Stimulated activated CD8-positive, alpha-beta memory T cell treated with anti-CD3 and anti-CD28 coated beads, Interleukin-4, amount 100 ng/mL, for 24 hours (primary cell): ENCODE measurements around the gene CRISPLD2.
"Not testable (repeated sequence)": the region's sequence is repeated elsewhere in the genome, so short reads cannot be mapped to it uniquely, and the experiment has no call there.

ENCODE experiments used
- DNase-seq: peaks from one replicate; pipeline ENCODE4 v3.0.0-alpha.2; 2020; ENCODE audit warnings: low read depth

Gene CRISPLD2

DNA sequence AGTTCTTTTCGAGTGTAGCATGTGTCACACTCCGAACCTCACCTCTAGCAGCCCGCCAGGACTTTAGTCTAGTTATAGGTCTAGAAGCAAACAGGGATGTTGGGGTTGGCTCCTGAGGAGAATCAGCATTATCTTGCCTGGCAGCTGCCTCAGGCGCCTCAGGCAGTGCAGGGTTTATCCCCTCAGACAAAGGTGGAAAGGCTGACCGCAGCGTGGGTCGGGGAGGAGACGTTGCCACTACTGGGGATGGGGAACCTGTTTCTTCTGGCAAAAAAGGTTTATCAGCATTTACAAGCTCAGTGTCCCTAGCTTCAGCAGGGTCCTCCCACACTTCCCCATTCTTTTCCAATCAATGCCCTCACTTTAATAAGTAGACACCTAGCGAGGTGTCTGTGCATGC is 40.6 kb downstream of the CRISPLD2 start:
- DNase-seq: no peak

DNA sequence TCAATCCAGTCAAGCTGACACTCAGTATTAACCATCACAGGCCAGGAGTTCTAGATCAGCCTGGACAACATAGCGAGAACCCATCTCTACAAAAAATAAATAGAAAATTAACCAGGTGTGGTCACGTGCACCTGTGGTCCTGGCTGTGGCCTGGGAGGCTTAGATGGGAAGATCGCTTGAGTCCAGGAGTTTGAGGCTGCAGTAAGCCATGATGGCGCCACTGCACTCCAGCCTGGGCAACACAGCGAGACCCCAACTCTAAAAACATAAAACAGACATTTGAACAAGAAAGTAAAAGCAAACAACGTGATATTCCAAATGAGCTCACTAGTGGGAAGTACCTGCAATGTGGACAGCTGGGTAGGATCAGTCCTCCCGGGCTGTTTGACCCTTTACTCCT is 41.9 kb downstream of the CRISPLD2 start:
- no peak for DNase-seq

DNA sequence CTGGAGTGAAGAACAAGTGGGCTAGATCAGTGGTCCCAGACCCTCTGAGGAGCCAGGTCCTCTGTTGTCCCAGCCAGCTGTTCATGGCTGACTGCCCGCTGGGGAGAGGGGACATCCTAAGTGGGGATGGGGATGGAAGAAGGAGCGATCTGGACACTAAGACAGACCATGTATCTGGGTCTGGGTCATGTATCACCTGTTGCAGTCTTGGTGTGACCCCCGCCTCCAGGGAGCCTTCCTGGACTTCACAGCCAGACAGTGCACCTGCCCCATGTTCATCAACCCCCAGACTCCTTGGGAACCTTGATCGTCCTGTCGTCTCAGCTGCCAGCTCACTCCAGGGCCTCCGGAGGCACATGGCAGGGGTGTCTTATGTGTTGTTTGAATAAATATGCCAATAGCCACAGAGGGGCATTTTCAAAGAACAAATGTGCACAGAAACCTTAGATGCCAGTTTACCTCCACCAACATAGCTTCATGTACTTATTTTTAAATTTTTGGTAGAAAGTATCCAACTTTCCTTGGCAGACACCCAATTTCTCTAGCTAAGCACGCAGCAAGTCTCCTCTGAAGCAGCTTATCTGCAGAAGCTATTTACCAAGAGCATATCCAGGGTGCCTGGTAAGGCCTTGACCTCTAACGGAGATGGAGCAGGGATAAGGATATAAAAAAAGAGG is 43.2 kb downstream of the CRISPLD2 start:
- no peak for DNase-seq

DNA sequence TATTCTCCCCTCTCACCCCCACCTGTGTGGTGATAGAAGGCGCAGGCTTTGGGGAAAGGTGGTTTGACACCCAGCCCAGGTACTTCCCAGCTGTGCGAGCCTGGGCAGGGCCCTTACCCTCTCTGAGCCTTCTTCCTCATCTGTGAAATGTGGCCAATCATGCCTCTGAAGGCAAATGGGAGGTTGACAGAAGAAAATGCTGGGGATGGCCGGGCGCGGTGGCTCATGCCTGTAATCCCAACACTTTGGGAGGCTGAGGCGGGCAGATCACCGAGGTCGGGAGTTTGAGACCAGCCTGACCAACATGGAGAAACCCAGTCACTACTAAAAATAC is 43.7 kb downstream of the CRISPLD2 start:
- no peak for DNase-seq

DNA sequence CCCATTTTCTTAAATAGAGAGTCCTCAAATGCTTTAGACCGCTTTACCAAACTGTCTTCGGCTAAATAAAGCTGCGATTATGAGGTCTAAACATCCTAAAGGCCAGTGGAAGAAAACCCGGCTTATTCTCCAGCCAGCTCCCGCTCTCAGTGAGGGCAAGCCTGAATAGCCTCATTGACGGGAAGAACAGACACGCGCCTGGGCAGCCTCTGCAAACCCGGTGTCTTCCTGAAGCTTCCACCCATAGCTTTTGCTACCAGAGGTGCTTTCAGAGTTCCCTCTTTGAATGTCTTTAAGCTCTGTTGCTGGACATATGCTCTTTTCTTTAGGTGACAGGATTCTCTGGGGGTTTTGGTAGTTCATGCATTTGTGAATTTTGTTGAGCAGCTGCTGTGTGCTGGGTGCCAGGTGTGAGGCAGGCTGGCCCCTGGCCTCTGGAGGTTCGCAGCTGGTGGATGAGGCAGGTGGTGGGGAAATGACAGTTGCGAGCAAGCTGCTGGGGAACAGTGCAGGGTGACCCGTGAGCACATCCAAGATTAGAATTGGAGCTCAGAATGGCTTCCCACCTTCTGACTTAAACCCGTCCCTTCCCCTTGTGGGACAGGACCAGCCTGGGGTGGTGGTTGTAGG is 44.7 kb downstream of the CRISPLD2 start:
- DNase-seq: no peak

DNA sequence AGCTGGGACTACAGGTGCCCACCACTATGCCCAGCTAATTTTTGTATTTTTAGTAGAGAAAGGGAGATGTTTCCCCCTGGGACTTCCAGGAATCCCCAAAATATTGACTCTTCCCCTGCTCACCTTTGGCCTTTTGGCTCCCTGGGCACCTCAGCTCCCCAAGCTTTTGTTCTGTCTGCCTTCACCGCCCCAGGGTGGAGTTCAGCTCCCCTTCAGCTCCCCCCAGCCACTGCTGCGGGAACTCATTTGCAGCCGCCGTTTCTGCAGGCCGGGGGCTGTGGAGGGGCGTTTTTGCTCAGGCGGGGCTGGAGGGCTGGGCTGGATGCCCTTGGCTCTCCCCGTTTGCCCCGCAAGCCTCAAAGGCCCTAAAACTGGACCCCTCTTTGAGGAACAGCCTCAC is 47.9 kb downstream of the CRISPLD2 start:
- no peak for DNase-seq

DNA sequence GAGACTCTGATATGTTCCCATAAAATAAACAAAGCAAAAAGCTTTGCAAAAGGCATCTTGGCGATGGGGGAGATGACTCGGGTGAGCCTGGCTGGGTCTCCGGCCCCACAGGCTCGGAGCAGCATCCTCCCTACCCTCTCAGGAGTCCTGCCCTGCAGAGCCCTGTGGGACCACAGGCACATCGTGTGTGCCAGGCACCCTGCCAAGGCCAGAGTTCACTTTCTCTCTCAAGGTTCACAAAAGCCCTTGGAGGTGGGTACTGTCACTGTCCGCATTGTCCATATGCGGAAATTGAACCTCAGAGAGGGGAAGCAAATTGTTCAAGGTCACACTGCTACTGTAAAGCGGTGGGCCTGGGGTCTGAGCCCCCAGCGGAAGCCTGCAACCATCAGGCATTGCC is 48.5 kb downstream of the CRISPLD2 start:
- DNase-seq: no peak

DNA sequence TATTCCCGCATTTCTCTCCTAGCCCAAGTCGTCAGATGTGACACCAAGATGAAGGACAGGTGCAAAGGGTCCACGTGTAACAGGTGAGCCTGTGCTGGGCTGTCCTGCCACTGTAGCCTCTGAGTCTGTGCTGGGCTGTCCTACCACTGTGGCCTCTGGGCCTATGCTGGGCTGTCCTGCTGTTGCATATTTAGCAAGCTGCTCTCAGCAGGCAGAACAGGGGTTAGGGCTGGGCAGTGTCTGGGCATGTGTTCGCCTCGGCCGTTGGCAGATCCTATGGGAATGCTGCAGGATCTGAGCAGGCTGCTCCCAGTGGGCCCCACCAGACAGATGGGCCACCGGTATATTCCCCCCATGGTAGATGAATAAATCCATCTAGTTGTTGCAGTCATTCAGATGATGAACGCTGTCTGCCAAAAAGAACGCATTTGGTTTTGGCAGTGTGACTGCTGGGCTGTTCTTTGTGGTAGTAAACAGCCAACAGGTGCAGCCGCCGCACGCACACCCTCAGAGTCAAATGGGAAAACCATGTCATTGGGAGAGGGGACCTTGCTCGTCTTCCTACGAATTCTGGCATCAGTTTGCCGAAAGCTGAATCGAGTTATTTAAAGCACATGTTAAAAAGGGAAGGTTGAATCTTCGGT is 49.2 kb downstream of the CRISPLD2 start:
- no peak for DNase-seq

DNA sequence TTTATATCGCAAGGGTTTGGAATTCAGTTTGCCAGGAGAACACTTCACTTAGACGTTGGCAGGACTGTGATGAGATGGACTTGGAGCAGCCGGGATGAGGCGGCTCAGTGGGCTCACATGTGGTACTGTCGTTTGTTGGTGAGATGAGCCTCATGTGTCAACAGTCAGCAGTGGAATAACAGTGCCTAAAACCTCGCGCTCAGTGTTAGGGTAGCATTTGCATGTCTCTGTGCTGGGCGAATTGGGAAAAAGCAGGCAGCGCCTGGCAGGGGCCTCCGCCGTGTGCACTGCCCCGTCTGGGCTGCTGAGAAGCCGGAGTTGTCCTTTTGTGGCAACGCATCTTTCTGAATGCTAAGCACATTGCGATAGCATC is 49.7 kb downstream of the CRISPLD2 start:
- no peak for DNase-seq

DNA sequence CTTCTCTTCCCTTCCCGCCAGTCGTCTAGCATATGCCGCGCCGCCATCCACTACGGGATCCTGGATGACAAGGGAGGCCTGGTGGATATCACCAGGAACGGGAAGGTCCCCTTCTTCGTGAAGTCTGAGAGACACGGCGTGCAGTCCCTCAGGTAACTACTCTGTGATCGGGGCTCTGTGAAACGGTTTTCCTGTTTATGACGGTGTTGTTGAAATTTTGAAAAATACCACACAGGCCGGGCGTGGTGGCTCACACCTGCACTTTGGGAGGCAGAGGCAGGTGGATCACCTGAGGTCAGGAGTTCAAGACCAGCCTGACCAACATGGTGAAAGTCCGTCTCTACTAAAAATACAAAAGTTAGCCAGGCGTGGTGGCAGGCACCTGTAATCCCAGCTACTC is 53.2 kb downstream of the CRISPLD2 start:
- DNase-seq: not testable (repeated sequence)

DNA sequence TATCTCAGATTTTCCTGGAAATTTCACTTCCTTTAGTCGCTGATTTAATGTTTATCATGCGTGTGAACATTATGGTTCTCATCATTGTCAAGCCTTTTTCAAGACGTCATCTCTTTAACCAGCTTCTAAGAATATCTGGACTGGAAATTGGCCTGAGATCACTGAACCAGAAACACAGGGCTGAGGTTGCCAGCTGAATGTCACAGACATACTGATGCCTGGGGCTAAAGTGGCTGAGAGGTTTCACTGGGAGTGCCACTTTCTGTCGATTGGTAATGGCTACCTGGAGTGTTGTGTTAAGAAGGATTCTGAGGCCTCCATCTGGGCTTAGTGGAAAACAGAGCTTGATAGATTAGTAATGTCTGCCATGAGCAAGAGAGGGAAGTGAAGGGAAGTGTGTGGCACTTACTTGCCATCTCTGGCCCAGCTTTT is 54.2 kb downstream of the CRISPLD2 start:
- DNase-seq: no peak

DNA sequence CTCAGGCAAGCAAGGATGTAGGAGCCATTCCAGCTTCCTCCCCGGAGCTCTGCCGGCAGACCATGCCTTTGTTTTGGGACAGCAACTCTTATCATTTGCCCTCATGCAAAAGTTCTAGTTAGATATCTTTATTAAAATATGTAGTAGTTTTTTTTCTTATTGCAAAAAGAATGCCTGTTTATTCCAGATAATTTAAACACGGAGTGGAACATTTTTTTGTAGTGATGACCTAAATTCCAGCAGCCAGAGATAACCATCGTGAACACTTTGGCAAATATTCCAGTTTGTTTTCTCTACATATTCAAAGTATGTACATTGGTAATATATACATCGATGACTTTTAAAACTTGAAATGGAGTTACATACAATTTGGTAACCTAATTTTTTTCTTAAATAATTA is 54.8 kb downstream of the CRISPLD2 start:
- no peak for DNase-seq

DNA sequence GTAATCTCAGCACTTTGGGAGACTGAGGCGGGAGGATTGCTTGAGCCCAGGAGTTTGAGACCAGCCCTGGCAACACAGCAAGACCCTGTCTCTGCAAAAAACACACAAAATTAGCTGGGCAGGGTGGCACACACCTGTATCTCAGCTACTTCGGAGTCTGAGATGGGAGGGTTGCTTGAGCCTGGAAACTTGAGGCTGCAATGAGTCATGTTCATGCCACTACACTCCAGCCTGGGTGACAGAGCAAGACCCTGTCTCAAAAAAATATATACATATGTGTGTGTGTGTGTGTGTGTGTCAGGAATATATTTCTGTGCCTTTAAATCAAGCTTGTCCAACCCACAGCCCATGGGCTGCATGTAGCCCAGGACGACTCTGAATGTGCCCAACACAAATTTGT is 55.2 kb downstream of the CRISPLD2 start:
- no peak for DNase-seq

DNA sequence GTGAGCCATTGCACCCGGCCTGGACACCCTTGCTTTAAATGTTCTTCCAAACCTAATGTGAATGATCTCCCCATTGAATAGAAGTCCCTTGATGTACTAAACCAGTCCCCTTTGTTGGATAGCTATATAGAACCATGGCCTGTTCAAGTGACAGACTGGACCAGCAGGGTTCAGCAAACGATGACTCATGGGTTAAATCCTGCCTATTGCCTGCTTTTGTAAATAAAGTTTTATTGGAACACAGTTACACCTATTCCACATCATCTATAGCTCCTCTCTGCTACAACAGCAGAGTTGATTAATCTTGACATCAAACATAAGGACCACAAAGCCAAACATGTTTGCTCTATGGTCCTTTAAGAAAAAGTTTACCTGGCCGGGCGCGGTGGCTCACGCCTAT is 56.1 kb downstream of the CRISPLD2 start:
- DNase-seq: no peak

DNA sequence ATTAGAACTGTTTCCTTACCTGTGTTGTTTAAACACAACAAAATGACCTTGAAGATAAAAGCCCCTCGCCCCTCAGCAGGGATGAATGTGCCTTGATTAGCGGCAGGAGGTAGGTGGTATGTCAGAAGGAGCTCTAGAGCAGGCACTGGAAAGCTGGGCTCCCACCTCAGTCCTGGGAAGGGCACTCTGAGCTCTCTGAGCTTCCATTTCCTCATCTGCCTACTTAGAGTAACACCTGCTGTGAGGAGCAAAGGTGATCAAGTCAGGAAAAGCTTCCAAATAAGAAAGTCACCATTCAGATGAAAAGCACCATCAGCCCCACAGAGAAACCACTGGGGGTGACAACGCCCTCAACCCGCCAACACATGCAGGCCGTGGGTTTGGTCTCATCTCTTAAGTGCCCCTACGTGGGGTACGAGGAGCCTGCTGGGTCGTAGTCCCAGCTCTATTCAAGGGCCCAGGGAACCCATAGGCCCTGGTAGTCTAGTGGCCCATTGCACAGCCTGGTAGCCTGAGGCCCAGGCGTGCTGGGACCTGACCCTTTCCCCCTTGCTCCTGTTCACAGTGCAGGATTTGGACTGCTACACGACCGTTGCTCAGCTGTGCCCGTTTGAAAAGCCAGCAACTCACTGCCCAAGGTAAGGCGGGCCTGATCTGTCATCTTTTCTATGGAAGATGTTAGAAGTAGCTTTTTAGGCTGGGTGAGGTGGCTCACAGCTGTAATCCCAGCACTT is 57.3 kb downstream of the CRISPLD2 start:
- DNase-seq: no peak

DNA sequence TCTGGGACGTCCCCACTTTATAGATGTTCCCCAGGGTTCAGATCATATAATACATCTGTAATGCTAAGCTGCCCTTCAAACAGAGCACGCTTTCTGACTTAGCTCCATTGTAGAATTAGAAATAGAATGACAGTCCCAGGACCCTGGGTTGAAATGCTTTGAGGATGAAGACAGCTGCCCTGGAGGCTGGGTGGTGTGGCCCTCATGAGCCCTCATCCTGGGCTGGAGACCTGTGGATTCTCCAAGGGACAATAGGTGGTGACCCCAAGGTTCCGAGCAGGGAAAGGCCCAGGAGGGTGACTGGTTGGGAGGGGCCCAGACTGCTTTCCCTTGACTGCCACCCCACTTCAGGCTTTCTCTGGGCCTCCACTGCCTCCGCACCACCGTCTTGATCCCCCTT is 59.0 kb downstream of the CRISPLD2 start:
- DNase-seq: no peak

DNA sequence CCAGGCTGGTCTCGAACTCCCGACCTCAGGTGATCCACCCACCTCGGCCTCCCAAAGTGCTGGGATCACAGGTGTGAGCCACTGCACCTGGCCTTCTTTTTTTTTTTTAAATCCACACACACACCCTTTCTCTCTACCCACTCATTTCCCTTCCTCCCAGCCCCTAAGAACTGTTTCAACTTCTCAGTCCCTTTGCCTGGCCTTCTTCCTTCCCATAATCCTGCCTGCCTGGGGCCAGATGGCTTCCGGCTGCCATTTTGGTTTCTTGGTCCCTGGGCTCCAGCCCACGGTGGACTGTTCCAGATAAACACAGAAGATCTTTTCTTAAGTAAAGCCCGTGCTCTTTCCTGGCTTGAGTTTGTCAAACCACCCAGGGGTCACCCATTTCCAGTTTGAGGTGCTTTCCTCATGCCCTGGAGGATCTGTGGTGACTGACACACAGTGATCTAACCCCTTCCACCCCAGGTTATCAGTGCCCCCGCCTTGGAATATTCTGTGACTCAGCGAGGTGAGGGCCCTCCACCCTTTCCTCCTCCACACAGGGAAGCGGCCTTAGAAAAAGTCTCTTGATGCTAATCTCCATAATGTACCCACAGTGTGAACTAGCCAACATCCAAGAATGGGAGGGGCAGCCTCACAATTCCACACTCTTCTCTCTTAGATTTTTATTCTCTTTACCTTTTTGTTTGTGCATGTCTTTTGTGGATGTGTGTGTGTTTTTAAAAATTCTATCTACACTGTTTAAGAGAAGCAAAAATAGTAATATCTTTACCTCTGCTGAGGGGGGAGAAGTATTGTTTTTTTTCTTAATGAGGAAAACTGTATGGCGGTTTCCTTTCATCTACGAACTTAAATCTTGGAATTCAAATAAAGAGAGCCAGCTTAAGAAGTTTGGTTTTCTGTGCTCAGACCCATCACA is 60.0 kb downstream of the CRISPLD2 start:
- no peak for DNase-seq

DNA sequence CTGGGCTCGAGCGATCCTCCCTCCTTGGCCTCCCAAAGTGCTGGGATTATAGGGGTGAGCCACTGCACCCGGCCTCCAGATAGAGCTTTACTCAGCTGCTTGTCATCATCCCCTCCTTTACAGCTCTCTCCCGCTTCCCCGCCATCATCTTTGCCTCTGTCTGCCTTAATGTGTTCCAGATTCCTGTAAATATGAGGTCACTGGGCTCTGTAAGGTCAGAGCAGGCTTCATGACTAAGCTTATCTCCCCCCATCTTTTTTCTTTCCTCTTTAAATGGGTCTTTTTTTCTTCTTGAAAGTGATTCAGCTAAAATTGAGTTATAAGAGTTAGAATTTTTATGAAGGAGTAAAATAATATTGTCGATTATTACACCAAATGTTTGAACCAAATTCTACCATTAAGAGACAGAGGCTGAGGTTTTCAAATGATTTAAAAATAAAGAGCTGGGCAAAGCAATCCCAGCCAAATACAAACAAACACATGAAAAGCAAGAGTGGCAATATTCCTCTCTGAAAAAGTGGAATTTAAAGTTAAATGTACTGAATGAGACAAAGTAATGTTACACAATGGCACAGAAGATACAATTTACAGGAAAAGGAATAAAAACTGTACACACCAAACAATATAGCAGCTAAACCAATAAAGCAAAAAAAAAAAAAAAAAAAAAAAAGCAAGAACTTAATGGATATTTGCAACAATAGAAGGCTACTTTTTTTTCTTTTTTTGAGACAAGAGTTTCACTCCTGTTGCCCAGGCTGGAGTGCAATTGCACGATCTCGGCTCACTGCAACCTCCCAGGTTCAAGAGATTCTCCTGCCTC is 62.1 kb downstream of the CRISPLD2 start:
- DNase-seq: no peak

DNA sequence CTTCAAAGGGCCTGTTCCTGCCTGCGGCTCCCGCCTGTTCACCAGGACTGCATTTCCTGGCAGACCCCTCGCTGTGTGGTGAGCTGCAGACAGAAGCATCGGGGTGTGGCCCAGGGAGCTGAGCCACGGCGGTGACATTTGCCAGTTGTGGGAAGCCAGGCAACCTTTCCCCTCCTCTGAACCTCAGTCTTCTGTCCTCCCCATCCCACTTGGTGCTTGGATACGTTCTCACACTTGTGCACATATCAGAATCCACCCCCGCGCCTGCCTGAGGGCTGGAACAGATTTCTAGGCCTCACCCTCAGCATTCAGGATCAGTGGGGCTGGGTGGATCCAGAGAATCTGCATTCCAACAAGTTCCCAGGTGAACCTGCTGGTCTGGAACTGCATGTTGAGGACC is 63.5 kb downstream of the CRISPLD2 start:
- DNase-seq: no peak

DNA sequence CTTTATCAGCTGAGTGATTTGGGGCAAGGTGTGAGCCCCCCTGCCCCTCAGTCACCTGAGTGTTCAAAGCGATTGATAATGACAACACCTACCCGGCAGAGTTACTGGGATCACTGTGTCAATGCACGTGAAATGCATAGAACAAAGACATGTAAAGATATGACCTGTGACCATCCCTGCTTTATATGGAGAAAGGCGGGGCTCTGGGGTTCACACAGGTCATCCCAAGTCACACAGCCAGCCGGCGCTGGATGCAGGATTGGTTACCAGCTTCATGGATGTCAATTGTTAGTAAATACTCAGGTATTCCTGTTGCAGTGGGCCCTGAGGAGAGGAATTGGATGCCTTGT is 64.4 kb downstream of the CRISPLD2 start:
- no peak for DNase-seq

DNA sequence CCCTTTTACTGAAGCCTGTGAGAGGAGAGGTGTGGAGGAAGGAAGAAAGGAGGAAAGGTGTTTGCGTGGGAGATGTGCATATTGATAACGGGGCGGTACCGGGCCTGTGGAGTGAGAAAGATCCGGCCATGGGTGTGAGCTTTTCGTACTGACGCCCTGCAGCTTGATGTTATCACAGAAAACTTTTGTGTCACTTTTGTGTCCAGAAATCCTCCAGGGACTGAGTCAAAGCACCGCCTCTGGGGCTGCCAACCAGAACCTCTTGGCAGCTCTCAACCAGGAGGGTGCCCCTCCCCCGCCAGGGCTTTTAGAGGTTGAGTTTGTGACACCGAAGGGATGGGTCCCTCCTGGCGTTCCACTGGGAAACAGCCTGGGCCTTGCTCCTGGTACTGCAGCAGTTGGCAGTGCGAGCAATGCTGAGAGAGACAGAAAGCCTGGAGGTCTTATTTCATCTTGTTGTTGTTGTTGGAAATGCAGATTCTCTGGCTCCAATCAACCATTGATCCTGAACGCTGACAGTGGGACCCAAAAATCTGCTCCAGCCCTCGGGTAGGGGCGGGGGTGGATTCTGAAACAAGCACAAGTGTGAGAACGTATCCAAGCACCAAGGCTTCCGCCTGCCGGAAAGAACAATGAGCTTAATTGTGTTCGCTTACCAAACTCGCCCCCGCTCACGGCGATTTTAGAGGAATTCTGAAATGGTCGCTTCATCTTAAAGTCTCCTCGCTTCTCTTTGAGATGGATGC is 65.0 kb downstream of the CRISPLD2 start:
- DNase-seq: no peak
